Lower leg skin (tissue), 3 donors: Measurements from ENCODE around the gene ACAA1.
"Not testable (repeated sequence)": the region's sequence is repeated elsewhere in the genome, so short reads cannot be mapped to it uniquely, and the experiment has no call there.

Experiments
- POLR2A ChIP-seq, 2 donors: fragments of 450-650 bp; IDR thresholded peaks; one replicate each; pipeline ENCODE4 v1.6.1; 2016 to 2017; ENCODE audit warnings: antibody characterized with exemption in 2 of 2, mild to moderate bottlenecking in 1 of 2, moderate library complexity in 1 of 2
- TF ChIP-seq, protein P1 (sequence below), 3 donors: fragments of 450-650 bp; IDR thresholded peaks; one replicate each; pipeline ENCODE4 v1.5.1; 2016; ENCODE audit warnings: antibody characterized with exemption in 3 of 3, mild to moderate bottlenecking in 3 of 3, moderate library complexity in 2 of 3

DNA sequence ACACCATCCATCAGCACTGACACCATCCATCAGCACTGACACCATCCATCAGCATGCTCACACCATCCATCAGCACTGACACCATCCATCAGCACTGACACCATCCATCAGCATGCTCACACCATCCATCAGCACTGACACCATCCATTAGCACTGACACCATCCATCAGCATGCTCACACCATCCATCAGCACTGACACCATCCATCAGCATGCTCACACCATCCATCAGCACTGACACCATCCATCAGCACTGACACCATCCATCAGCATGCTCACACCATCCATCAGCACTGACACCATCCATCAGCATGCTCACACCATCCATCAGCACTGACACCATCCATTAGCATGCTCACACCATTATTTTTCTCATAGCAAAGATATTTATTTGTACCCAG is 49.6 kb downstream of the ACAA1 start:
- TF ChIP-seq POLR2A (IDR thresholded peaks at IDR 0.05), result not testable (repeated sequence)
- TF ChIP-seq, protein P1, sequence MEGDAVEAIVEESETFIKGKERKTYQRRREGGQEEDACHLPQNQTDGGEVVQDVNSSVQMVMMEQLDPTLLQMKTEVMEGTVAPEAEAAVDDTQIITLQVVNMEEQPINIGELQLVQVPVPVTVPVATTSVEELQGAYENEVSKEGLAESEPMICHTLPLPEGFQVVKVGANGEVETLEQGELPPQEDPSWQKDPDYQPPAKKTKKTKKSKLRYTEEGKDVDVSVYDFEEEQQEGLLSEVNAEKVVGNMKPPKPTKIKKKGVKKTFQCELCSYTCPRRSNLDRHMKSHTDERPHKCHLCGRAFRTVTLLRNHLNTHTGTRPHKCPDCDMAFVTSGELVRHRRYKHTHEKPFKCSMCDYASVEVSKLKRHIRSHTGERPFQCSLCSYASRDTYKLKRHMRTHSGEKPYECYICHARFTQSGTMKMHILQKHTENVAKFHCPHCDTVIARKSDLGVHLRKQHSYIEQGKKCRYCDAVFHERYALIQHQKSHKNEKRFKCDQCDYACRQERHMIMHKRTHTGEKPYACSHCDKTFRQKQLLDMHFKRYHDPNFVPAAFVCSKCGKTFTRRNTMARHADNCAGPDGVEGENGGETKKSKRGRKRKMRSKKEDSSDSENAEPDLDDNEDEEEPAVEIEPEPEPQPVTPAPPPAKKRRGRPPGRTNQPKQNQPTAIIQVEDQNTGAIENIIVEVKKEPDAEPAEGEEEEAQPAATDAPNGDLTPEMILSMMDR (IDR thresholded peaks at IDR 0.05), result not testable (repeated sequence)
